Mesenchymal stem cell (in vitro differentiated cells and primary cell): ENCODE measurements around the gene TSPO.

ENCODE experiments used
- DNase-seq: peaks from one replicate; pipeline ENCODE4 v3.0.0-alpha.2; 2013
- H2AFZ ChIP-seq: one replicate; pipeline ENCODE4 v1.6.1; 2013; ENCODE audit warnings: low read depth, mild to moderate bottlenecking, control low read depth, inconsistent platforms, low read length, moderate library complexity
- H2AK5ac ChIP-seq: 2 replicates; pipeline ENCODE4 v1.6.1; 2013; ENCODE audit warnings: low read length, moderate library complexity, mild to moderate bottlenecking, inconsistent platforms; ENCODE audit not compliant: severe bottlenecking
- H2BK120ac ChIP-seq: one replicate; pipeline ENCODE4 v1.6.1; 2013; ENCODE audit warnings: low read depth, mild to moderate bottlenecking, inconsistent platforms, low read length, moderate library complexity
- H2BK12ac ChIP-seq, 2 experiments: one replicate each; pipeline ENCODE4 v1.6.1; 2013; ENCODE audit warnings: inconsistent platforms in 2 of 2, low read length in 2 of 2, mild to moderate bottlenecking in 2 of 2, moderate library complexity in 2 of 2, control low read depth in 1 of 2
- H2BK15ac ChIP-seq: one replicate; pipeline ENCODE4 v1.6.1; 2013; ENCODE audit warnings: mild to moderate bottlenecking, low read depth, inconsistent platforms; ENCODE audit not compliant: poor library complexity, severe bottlenecking
- H2BK5ac ChIP-seq: 2 replicates; pipeline ENCODE4 v1.6.1; 2013; ENCODE audit warnings: low read depth, mild to moderate bottlenecking, low read length, control low read depth, inconsistent platforms; ENCODE audit not compliant: poor library complexity, severe bottlenecking
- H3K14ac ChIP-seq, 2 experiments: one replicate each; pipeline ENCODE4 v1.6.1; 2013; ENCODE audit warnings: inconsistent platforms in 2 of 2, low read length in 2 of 2, control low read depth in 1 of 2, mild to moderate bottlenecking in 1 of 2, moderate library complexity in 1 of 2
- H3K18ac ChIP-seq, 2 experiments: one replicate each; pipeline ENCODE4 v1.6.1; 2013; ENCODE audit warnings: inconsistent platforms in 2 of 2, low read length in 2 of 2, control low read depth in 1 of 2, low read depth in 1 of 2, mild to moderate bottlenecking in 1 of 2
- H3K23ac ChIP-seq, 2 experiments: one replicate each; pipeline ENCODE4 v1.6.1; 2013; ENCODE audit warnings: inconsistent platforms in 2 of 2, low read length in 2 of 2, mild to moderate bottlenecking in 2 of 2, moderate library complexity in 2 of 2, control low read depth in 1 of 2
- H3K27ac ChIP-seq: 2 replicates; pipeline ENCODE4 v1.5.1; 2013; ENCODE audit warnings: mild to moderate bottlenecking, moderate library complexity, low read length, control low read depth, inconsistent platforms; ENCODE audit not compliant: poor library complexity, severe bottlenecking
- H3K27me3 ChIP-seq, 2 experiments: 2 replicates each; pipeline versions ENCODE4 v1.6.1 to v1.7.0; 2013; ENCODE audit warnings: low read length in 2 of 2, mild to moderate bottlenecking in 2 of 2, moderate library complexity in 2 of 2, control low read depth in 1 of 2, inconsistent platforms in 1 of 2; ENCODE audit not compliant: control insufficient read depth in 1 of 2, insufficient read depth in 1 of 2
- H3K36me3 ChIP-seq, 2 experiments: 2 replicates each; pipeline versions ENCODE4 v1.6.1 to v1.7.0; 2013; ENCODE audit warnings: low read length in 2 of 2, control low read depth in 1 of 2, inconsistent platforms in 1 of 2, low read depth in 1 of 2, mild to moderate bottlenecking in 1 of 2; ENCODE audit not compliant: insufficient read depth in 2 of 2, control insufficient read depth in 1 of 2
- H3K4ac ChIP-seq, 2 experiments: one replicate each; pipeline ENCODE4 v1.6.1; 2013; ENCODE audit warnings: inconsistent platforms in 2 of 2, low read length in 2 of 2, mild to moderate bottlenecking in 2 of 2, moderate library complexity in 2 of 2, control low read depth in 1 of 2, low read depth in 1 of 2
- H3K4me1 ChIP-seq: 2 replicates; pipeline ENCODE4 v1.6.1; 2013; ENCODE audit warnings: low read depth, low read length, control low read depth; ENCODE audit not compliant: control insufficient read depth, insufficient read depth
- H3K4me2 ChIP-seq: 2 replicates; pipeline ENCODE4 v1.6.1; 2013; ENCODE audit warnings: low read length, mild to moderate bottlenecking, inconsistent platforms; ENCODE audit not compliant: poor library complexity, severe bottlenecking
- H3K4me3 ChIP-seq, 2 experiments: 2 replicates each; pipeline versions ENCODE4 v1.5.1 to v1.7.0; 2013; ENCODE audit warnings: low read length in 2 of 2, mild to moderate bottlenecking in 2 of 2, control low read depth in 1 of 2, low read depth in 1 of 2; ENCODE audit not compliant: insufficient read depth in 1 of 2
- H3K79me1 ChIP-seq: replicated peaks from 2 replicates; pipeline ENCODE4 v1.6.1; 2013; ENCODE audit warnings: mild to moderate bottlenecking, control low read depth, low read length, inconsistent platforms; ENCODE audit not compliant: poor library complexity, severe bottlenecking
- H3K9ac ChIP-seq: 2 replicates; pipeline ENCODE4 v1.7.0; 2013; ENCODE audit warnings: mild to moderate bottlenecking, low read length, moderate library complexity
- H3K9me3 ChIP-seq: 2 replicates; pipeline ENCODE4 v1.7.0; 2013; ENCODE audit warnings: mild to moderate bottlenecking, low read length; ENCODE audit not compliant: control insufficient read depth
- H4K8ac ChIP-seq: one replicate; pipeline ENCODE4 v1.6.1; 2013; ENCODE audit warnings: inconsistent platforms, mild to moderate bottlenecking, low read length, moderate library complexity
- H4K91ac ChIP-seq: one replicate; pipeline ENCODE4 v1.6.1; 2013; ENCODE audit warnings: mild to moderate bottlenecking, low read length, inconsistent platforms
- WGBS: methylation state at CpG from one replicate; pipeline ENCODE4 v1.1.7; 2013; ENCODE audit warnings: mixed read lengths; 5-methylcytosine and 5-hydroxymethylcytosine counted together

TSPO gene

DNA sequence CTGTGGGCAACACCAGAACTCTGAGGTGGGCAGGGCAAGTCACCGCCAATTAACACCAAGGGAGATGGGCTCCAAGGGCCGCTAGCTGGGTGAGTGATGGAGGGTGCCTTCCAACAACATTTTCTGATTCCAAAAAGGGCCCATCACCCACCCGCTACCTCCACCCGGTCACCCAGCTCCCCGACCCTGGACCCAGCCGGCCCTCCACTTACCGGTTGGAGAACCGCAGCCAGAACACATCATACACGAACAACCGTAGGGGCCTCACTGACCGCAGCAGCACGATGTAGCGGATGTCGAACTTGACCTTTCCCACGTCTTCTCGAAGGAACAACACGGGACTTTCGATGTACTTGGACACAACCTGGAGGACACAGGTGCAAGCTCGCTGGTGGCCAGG is 20.8 kb downstream of the TSPO start:
- Histone ChIP-seq H3K79me1 (peaks cover 9% of the 10 kb centered on the region), H3K23ac (no peak overlapping the region), H2BK12ac (no peak overlapping the region), H3K36me3 (peaks cover 69 to 81% of the 10 kb centered on the region in 2 experiments), H4K91ac (no peak overlapping the region), H2BK15ac (no peak overlapping the region), H2BK120ac (no peak overlapping the region), H2BK5ac (no peak overlapping the region), H3K4me3 (no peak overlapping the region), H3K14ac (no peak overlapping the region), H3K9me3 (no peaks in the 10 kb centered on the region), H3K4me2 (no peak overlapping the region), H3K27me3 (no peaks in the 10 kb centered on the region), H3K18ac (no peak overlapping the region), H4K8ac (no peak overlapping the region), H3K9ac (no peak overlapping the region), H2AFZ (no peak overlapping the region), H3K4me1 (peaks cover 28% of the 10 kb centered on the region), H3K4ac (no peak overlapping the region), H3K27ac (no peak overlapping the region), H2AK5ac (no peak overlapping the region)
- no peak for DNase-seq
- WGBS = 98% methylated on average over 18 of the region's 19 CpGs

DNA sequence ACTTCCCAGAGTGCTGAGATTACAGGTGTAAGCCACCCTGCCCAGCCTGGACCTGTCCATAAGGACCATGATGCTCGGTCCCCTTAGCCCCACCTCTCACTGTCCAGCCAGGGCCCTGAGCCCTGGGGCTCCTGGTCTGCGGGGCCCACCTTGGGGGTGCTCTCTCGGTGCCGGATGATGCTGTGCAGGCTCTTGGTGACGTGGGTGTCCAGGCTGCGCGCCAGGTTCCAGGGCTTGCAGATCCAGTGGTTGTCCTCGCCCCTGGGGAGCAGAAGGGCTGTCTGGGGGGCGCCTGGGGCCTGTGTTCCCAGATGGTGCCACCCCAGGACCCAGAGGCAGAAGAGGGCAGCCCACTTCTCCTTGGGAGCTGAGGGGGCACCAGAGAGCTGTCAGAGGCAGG is 22.2 kb downstream of the TSPO start:
- no peak overlapping the region for H3K23ac ChIP-seq
- H3K4ac ChIP-seq = no peak overlapping the region
- no peak overlapping the region for H2AFZ ChIP-seq
- no peak overlapping the region for H2BK15ac ChIP-seq
- H3K27ac ChIP-seq = no peak overlapping the region
- H3K18ac ChIP-seq = no peak overlapping the region
- H3K27me3 ChIP-seq = no peaks in the 10 kb centered on the region
- H3K79me1 ChIP-seq = peaks cover 9% of the 10 kb centered on the region
- H3K9me3 ChIP-seq = no peaks in the 10 kb centered on the region
- no peak overlapping the region for H2BK5ac ChIP-seq
- H4K91ac ChIP-seq = no peak overlapping the region
- no peak overlapping the region for H3K4me3 ChIP-seq
- H2BK120ac ChIP-seq = no peak overlapping the region
- H2AK5ac ChIP-seq = no peak overlapping the region
- H3K4me2 ChIP-seq = no peak overlapping the region
- H3K14ac ChIP-seq = no peak overlapping the region
- DNase-seq = no peak
- peaks cover 20% of the 10 kb centered on the region for H3K4me1 ChIP-seq
- H2BK12ac ChIP-seq = no peak overlapping the region
- 98% methylated on average over 9 of the region's 9 CpGs for WGBS
- H4K8ac ChIP-seq = no peak overlapping the region
- no peak overlapping the region for H3K9ac ChIP-seq
- H3K36me3 ChIP-seq = peaks cover 70 to 80% of the 10 kb centered on the region in 2 experiments

DNA sequence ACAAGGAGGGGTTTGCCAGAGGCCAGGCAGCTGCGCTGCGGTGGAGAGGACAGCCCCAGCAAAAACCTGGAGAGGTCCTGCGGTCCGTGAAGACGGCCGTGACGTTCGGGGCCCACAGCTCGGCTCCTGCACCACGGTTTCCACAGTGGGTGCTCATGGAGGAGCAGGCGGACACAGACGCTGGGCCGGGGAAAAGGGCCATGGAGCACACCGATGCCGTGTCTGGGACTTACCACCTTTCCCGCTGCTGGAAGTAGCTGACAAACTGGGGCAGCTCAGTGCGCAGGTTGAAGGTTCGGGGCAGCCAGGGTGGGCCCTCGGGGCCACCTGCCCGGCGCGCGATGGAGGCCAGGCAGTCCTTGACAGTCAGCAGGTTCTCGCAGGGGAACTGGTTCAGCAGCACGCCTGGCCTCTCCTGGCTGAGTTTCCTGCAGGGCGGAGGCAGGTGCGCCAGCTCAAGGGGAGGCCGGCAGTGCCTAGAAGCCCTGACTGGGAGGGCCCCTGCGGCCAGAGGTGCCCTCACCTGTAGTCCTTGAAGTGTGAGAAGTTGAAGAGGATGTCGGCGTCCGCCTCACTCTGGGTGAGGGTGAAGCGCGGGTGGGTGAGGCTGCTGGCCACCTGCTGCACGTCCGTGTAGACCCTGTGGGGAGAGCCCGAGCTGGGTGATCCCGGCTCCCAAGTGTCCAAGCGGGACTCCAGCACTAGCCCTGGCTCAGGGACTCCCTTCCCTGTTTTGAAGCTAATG is 22.8 kb downstream of the TSPO start:
- H3K4me2 ChIP-seq = no peak overlapping the region
- H3K4me3 ChIP-seq = no peak overlapping the region
- no peak overlapping the region for H3K9ac ChIP-seq
- no peak overlapping the region for H3K23ac ChIP-seq
- peaks cover 76 to 83% of the 10 kb centered on the region in 2 experiments for H3K36me3 ChIP-seq
- H3K79me1 ChIP-seq = peaks cover 9% of the 10 kb centered on the region
- DNase-seq = no peak
- H3K4ac ChIP-seq = no peak overlapping the region
- WGBS = 97% methylated on average over 39 of the region's 39 CpGs
- H2AK5ac ChIP-seq = no peak overlapping the region
- H4K91ac ChIP-seq = no peak overlapping the region
- H2BK5ac ChIP-seq = no peak overlapping the region
- no peak overlapping the region for H3K27ac ChIP-seq
- no peak overlapping the region for H2AFZ ChIP-seq
- H4K8ac ChIP-seq = no peak overlapping the region
- H3K18ac ChIP-seq = no peak overlapping the region
- no peak overlapping the region for H2BK120ac ChIP-seq
- H2BK12ac ChIP-seq = no peak overlapping the region
- H3K9me3 ChIP-seq = no peaks in the 10 kb centered on the region
- no peak overlapping the region for H3K14ac ChIP-seq
- no peaks in the 10 kb centered on the region for H3K27me3 ChIP-seq
- peaks cover 14% of the 10 kb centered on the region for H3K4me1 ChIP-seq
- no peak overlapping the region for H2BK15ac ChIP-seq

DNA sequence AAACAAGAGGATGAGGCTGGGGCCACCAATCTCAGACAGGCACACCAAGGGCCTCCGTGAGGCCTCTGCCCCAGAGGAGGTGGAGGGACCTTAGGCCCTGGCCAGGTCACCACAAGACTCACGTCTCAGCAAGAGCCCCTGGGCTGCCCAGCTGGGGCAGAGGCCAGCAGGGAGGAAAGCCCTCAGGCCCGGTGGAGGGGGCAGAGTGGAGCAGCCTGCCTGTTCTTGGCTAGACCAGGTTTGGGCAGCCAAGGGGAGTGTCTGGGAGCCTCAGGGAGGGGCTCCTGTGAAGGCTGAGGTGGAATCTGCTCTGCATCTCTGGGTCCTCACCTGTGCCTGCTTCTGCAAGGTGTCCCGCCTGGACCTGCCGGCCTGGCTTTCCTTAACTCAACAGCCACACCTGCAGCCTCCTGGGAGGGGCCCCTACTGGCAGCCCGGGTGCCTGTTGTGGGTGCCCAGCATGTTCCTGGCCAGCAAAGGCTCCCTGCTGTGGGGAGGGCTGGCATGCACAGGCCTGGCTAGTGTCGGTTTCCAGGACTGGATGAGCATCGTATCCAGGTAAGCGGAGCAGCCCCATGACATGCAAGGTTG is 23.7 kb downstream of the TSPO start:
- peaks cover 14% of the 10 kb centered on the region for H3K4me1 ChIP-seq
- peaks cover 76 to 83% of the 10 kb centered on the region in 2 experiments for H3K36me3 ChIP-seq
- H3K27ac ChIP-seq = no peak overlapping the region
- H2BK5ac ChIP-seq = no peak overlapping the region
- H3K23ac ChIP-seq = no peak overlapping the region
- H3K4ac ChIP-seq = no peak overlapping the region
- H3K9me3 ChIP-seq = no peaks in the 10 kb centered on the region
- H2AFZ ChIP-seq = no peak overlapping the region
- H2BK15ac ChIP-seq = no peak overlapping the region
- no peak overlapping the region for H2BK12ac ChIP-seq
- H2BK120ac ChIP-seq = no peak overlapping the region
- H3K14ac ChIP-seq = no peak overlapping the region
- no peak overlapping the region for H4K91ac ChIP-seq
- H4K8ac ChIP-seq = no peak overlapping the region
- no peak overlapping the region for H3K4me3 ChIP-seq
- no peak overlapping the region for H3K18ac ChIP-seq
- H2AK5ac ChIP-seq = no peak overlapping the region
- H3K4me2 ChIP-seq = no peak overlapping the region
- H3K79me1 ChIP-seq = peaks cover 6% of the 10 kb centered on the region
- DNase-seq = no peak
- H3K9ac ChIP-seq = no peak overlapping the region
- no peaks in the 10 kb centered on the region for H3K27me3 ChIP-seq
- WGBS = 95% methylated on average over 9 of the region's 9 CpGs
